ENCODE data around the gene TMEM132D. TPM values are rescaled to one million over a fixed set of nuclear protein-coding genes. Genes with fewer than 3 reads are reported as not detected.

The TMEM132D gene
- total and polyA plus RNA-seq, 4 donors: 0.01 to 0.14 (median 0.08) TPM

DNA sequence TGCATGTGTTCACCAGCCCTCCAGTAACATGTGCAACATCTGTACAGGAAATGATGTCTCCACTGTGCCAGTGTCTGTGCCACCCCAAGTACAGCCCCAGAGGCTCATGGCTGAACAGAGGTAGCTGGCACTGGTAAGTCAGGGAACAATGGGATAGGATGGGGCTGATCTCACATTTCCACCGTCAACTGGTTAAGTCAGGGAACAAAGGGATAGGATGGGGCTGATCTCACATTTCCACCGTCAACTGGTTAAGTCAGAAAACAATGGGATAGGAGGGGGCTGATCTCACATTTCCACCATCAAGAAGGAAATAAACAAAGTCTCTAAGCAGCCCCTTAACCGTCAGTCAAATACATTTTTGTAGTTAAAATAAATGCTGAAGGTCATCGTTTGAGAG, 246.6 kb downstream of the TMEM132D start:
- Histone ChIP-seq H3K9me3 (ENCODE audit: control insufficient read depth in 4 of 4, low read length in 3 of 4) (peaks cover 0 to 6% (median 0%) of the 10 kb centered on the region in 4 donors), H3K4me1 (ENCODE audit: control insufficient read depth in 4 of 4, insufficient read depth in 4 of 4, low read length in 3 of 4) (no peaks in the 10 kb centered on the region), H3K36me3 (ENCODE audit: control insufficient read depth in 4 of 4, insufficient read depth in 3 of 4, low read depth in 1 of 4, low read length in 3 of 4) (no peaks in the 10 kb centered on the region), H3K27me3 (ENCODE audit: control insufficient read depth in 4 of 4, insufficient read depth in 4 of 4, low read length in 3 of 4) (peaks cover 0 to 2% (median under 1%) of the 10 kb centered on the region in 4 donors), H3K9ac (ENCODE audit: low read depth in 1 of 2, low read length in 2 of 2) (no peak overlapping the region), H3K27ac (ENCODE audit: low read depth in 1 of 2, low read length in 2 of 2) (no peak overlapping the region), H3K4me3 (ENCODE audit: low read depth in 1 of 3, low read length in 3 of 3) (no peak overlapping the region)
- no peak for DNase-seq (ENCODE audit: low spot score)
- TF ChIP-seq RXRA (IDR thresholded peaks at IDR 0.05) (no peak), GABPA (IDR thresholded peaks at IDR 0.05 in 1 of 2, conservative IDR thresholded peaks at IDR 0.05 in 1 of 2) (no peak), HNF4G (IDR thresholded peaks at IDR 0.05) (no peak), EGR1 (IDR thresholded peaks at IDR 0.05; ENCODE audit: low read depth in 2 of 2) (no peak), JUND (IDR thresholded peaks at IDR 0.05) (no peak), FOXA2 (IDR thresholded peaks at IDR 0.05) (no peak), YY1 (IDR thresholded peaks at IDR 0.05) (no peak), NR2F2 (IDR thresholded peaks at IDR 0.05) (no peak), HNF4A (conservative IDR thresholded peaks at IDR 0.05) (no peak), SP1 (IDR thresholded peaks at IDR 0.05) (no peak)
- TF ChIP-seq, protein P1, sequence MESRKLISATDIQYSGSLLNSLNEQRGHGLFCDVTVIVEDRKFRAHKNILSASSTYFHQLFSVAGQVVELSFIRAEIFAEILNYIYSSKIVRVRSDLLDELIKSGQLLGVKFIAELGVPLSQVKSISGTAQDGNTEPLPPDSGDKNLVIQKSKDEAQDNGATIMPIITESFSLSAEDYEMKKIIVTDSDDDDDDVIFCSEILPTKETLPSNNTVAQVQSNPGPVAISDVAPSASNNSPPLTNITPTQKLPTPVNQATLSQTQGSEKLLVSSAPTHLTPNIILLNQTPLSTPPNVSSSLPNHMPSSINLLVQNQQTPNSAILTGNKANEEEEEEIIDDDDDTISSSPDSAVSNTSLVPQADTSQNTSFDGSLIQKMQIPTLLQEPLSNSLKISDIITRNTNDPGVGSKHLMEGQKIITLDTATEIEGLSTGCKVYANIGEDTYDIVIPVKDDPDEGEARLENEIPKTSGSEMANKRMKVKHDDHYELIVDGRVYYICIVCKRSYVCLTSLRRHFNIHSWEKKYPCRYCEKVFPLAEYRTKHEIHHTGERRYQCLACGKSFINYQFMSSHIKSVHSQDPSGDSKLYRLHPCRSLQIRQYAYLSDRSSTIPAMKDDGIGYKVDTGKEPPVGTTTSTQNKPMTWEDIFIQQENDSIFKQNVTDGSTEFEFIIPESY (IDR thresholded peaks at IDR 0.05): no peak
- TF ChIP-seq, protein P2, sequence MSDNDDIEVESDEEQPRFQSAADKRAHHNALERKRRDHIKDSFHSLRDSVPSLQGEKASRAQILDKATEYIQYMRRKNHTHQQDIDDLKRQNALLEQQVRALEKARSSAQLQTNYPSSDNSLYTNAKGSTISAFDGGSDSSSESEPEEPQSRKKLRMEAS (IDR thresholded peaks at IDR 0.05): no peak
- 40% methylated on average over 4 of the region's 4 CpGs for WGBS

DNA sequence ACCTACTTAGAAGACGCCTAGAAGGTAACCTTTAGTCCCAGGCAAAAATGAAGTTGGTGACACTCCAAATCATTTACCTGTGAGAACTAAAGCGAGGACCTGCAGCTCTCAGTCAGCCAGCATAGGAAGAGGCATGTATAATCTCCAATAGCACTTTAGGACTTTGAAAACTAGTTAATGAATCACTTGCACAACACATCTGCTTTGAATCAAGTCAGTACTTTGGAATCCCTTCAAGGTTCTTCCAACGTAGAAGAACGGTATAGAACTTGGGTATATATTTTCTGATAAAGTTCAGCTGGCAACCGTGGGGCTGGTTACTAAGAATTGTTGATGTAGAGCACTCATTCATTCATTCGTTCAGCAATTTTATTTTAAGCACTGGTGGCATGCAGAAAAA, 251.9 kb downstream of the TMEM132D start:
- no peak overlapping the region for H3K9ac ChIP-seq (ENCODE audit: low read depth in 1 of 2, low read length in 2 of 2)
- WGBS: 61% methylated on average over 6 of the region's 6 CpGs
- H3K4me1 ChIP-seq (ENCODE audit: control insufficient read depth in 4 of 4, insufficient read depth in 4 of 4, low read length in 3 of 4): no peaks in the 10 kb centered on the region
- no peak overlapping the region for H3K27ac ChIP-seq (ENCODE audit: low read depth in 1 of 2, low read length in 2 of 2)
- peaks cover 0 to 5% (median 2%) of the 10 kb centered on the region in 4 donors for H3K9me3 ChIP-seq (ENCODE audit: control insufficient read depth in 4 of 4, low read length in 3 of 4)
- no peaks in the 10 kb centered on the region for H3K36me3 ChIP-seq (ENCODE audit: control insufficient read depth in 4 of 4, insufficient read depth in 3 of 4, low read depth in 1 of 4, low read length in 3 of 4)
- H3K4me3 ChIP-seq (ENCODE audit: low read depth in 1 of 3, low read length in 3 of 3): no peak overlapping the region
- peaks cover 0 to 2% (median under 1%) of the 10 kb centered on the region in 4 donors for H3K27me3 ChIP-seq (ENCODE audit: control insufficient read depth in 4 of 4, insufficient read depth in 4 of 4, low read length in 3 of 4)
- no peak for DNase-seq (ENCODE audit: low spot score)
- TF ChIP-seq HNF4A (conservative IDR thresholded peaks at IDR 0.05): no peak
- no peak for TF ChIP-seq FOXA1 (IDR thresholded peaks at IDR 0.05)
- no peak for TF ChIP-seq YY1 (IDR thresholded peaks at IDR 0.05)
- TF ChIP-seq, protein P2 (IDR thresholded peaks at IDR 0.05): no peak
- no peak for TF ChIP-seq RXRA (IDR thresholded peaks at IDR 0.05)
- TF ChIP-seq RAD21 (IDR thresholded peaks at IDR 0.05): no peak
- TF ChIP-seq JUND (IDR thresholded peaks at IDR 0.05): no peak
- TF ChIP-seq, protein P3, sequence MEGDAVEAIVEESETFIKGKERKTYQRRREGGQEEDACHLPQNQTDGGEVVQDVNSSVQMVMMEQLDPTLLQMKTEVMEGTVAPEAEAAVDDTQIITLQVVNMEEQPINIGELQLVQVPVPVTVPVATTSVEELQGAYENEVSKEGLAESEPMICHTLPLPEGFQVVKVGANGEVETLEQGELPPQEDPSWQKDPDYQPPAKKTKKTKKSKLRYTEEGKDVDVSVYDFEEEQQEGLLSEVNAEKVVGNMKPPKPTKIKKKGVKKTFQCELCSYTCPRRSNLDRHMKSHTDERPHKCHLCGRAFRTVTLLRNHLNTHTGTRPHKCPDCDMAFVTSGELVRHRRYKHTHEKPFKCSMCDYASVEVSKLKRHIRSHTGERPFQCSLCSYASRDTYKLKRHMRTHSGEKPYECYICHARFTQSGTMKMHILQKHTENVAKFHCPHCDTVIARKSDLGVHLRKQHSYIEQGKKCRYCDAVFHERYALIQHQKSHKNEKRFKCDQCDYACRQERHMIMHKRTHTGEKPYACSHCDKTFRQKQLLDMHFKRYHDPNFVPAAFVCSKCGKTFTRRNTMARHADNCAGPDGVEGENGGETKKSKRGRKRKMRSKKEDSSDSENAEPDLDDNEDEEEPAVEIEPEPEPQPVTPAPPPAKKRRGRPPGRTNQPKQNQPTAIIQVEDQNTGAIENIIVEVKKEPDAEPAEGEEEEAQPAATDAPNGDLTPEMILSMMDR (IDR thresholded peaks at IDR 0.05; ENCODE audit: low read depth, low read length, missing input control): no peak
- TF ChIP-seq, protein P4, sequence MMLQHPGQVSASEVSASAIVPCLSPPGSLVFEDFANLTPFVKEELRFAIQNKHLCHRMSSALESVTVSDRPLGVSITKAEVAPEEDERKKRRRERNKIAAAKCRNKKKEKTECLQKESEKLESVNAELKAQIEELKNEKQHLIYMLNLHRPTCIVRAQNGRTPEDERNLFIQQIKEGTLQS (IDR thresholded peaks at IDR 0.05): no peak

Measured in liver (tissue), 9 donors.